Measurements from ENCODE around the gene SSR4. TPM values are rescaled to one million over a fixed set of nuclear protein-coding genes. Genes with fewer than 3 reads are reported as not detected.

SSR4 gene
- total RNA-seq, 1 donor from 2014 or later: 297 TPM

GRCh38 chrX:153819384-153820040 is 25.0 kb downstream of the SSR4 start:
- H3K9me3 Mint-ChIP-seq (ENCODE audit: unreplicated experiment): no peaks in the 10 kb centered on the region
- no peaks in the 10 kb centered on the region for H3K27me3 Mint-ChIP-seq (ENCODE audit: unreplicated experiment)
- peaks cover 4% of the 10 kb centered on the region for H3K4me1 Mint-ChIP-seq (ENCODE audit: unreplicated experiment)
- DNase-seq (ENCODE audit: extremely low spot score, unreplicated experiment): no peak
- no peaks in the 10 kb centered on the region for H3K36me3 Mint-ChIP-seq (ENCODE audit: unreplicated experiment)
- no peak for TF ChIP-seq CTCF (IDR thresholded peaks at IDR 0.05)
- peak overlapping the region; percentile 58 for H3K27ac Mint-ChIP-seq (ENCODE audit: unreplicated experiment)
- peak overlapping the region; percentile 54 for H3K4me3 Mint-ChIP-seq (ENCODE audit: unreplicated experiment)

- no peak for TF ChIP-seq CTCF (IDR thresholded peaks at IDR 0.05)
- peaks cover 4% of the 10 kb centered on the region for H3K4me1 Mint-ChIP-seq (ENCODE audit: unreplicated experiment)
- H3K27me3 Mint-ChIP-seq (ENCODE audit: unreplicated experiment): no peaks in the 10 kb centered on the region
- no peaks in the 10 kb centered on the region for H3K9me3 Mint-ChIP-seq (ENCODE audit: unreplicated experiment)
- no peak for DNase-seq (ENCODE audit: extremely low spot score, unreplicated experiment)
- H3K4me3 Mint-ChIP-seq (ENCODE audit: unreplicated experiment): no peak overlapping the region
- H3K27ac Mint-ChIP-seq (ENCODE audit: unreplicated experiment): no peak overlapping the region
- no peaks in the 10 kb centered on the region for H3K36me3 Mint-ChIP-seq (ENCODE audit: unreplicated experiment)
These were observed 26.1 kb downstream of the SSR4 start for GRCh38 chrX:153820601-153821000.

- TF ChIP-seq CTCF (IDR thresholded peaks at IDR 0.05): no peak
- Mint-ChIP-seq H3K27ac (ENCODE audit: unreplicated experiment) (no peak overlapping the region), H3K36me3 (ENCODE audit: unreplicated experiment) (no peaks in the 10 kb centered on the region), H3K4me1 (ENCODE audit: unreplicated experiment) (peaks cover 4% of the 10 kb centered on the region), H3K4me3 (ENCODE audit: unreplicated experiment) (no peak overlapping the region), H3K9me3 (ENCODE audit: unreplicated experiment) (no peaks in the 10 kb centered on the region), H3K27me3 (ENCODE audit: unreplicated experiment) (no peaks in the 10 kb centered on the region)
- no peak for DNase-seq (ENCODE audit: extremely low spot score, unreplicated experiment)
These were observed 26.6 kb downstream of the SSR4 start for GRCh38 chrX:153821066-153821465.

GRCh38 chrX:153824348-153824747 is 29.9 kb downstream of the SSR4 start:
- Mint-ChIP-seq H3K4me1 (ENCODE audit: unreplicated experiment) (peaks cover 9% of the 10 kb centered on the region), H3K9me3 (ENCODE audit: unreplicated experiment) (peaks cover 11% of the 10 kb centered on the region), H3K27ac (ENCODE audit: unreplicated experiment) (no peak overlapping the region), H3K4me3 (ENCODE audit: unreplicated experiment) (no peak overlapping the region), H3K36me3 (ENCODE audit: unreplicated experiment) (no peaks in the 10 kb centered on the region), H3K27me3 (ENCODE audit: unreplicated experiment) (no peaks in the 10 kb centered on the region)
- no peak for DNase-seq (ENCODE audit: extremely low spot score, unreplicated experiment)
- no peak for TF ChIP-seq CTCF (IDR thresholded peaks at IDR 0.05)

GRCh38 chrX:153825042-153825441 is 30.6 kb downstream of the SSR4 start:
- Mint-ChIP-seq H3K4me3 (ENCODE audit: unreplicated experiment) (no peak overlapping the region), H3K36me3 (ENCODE audit: unreplicated experiment) (no peaks in the 10 kb centered on the region), H3K27ac (ENCODE audit: unreplicated experiment) (no peak overlapping the region), H3K4me1 (ENCODE audit: unreplicated experiment) (peaks cover 7% of the 10 kb centered on the region), H3K9me3 (ENCODE audit: unreplicated experiment) (peaks cover 11% of the 10 kb centered on the region), H3K27me3 (ENCODE audit: unreplicated experiment) (no peaks in the 10 kb centered on the region)
- TF ChIP-seq CTCF (IDR thresholded peaks at IDR 0.05): no peak
- DNase-seq (ENCODE audit: extremely low spot score, unreplicated experiment): no peak
